ENCODE measurements around the gene NAB1.

NAB1 gene

GRCh38 chr2:190641469-190641868 is 7.4 kb upstream of the NAB1 start:
- Histone ChIP-seq H3K9ac (ENCODE audit: low read depth, low read length) (no peak overlapping the region), H3K9me3 (ENCODE audit: insufficient read depth, low read depth, low read length) (no peaks in the 10 kb centered on the region), H3K4me1 (ENCODE audit: insufficient read depth, low read length) (peaks cover 9% of the 10 kb centered on the region; the same call in 1 of the 2 replicates), H3K27ac (ENCODE audit: low read length) (no peak overlapping the region), H3K27me3 (ENCODE audit: insufficient read depth, low read length) (no peaks in the 10 kb centered on the region), H3K4me3 (ENCODE audit: low read length) (no peak overlapping the region), H3K36me3 (ENCODE audit: insufficient read depth, low read depth, low read length) (no peaks in the 10 kb centered on the region)

GRCh38 chr2:190646780-190647522 is 1.9 kb upstream of the NAB1 start:
- H3K9ac ChIP-seq (ENCODE audit: low read depth, low read length), result no peak overlapping the region
- H3K9me3 ChIP-seq (ENCODE audit: insufficient read depth, low read depth, low read length), result no peaks in the 10 kb centered on the region
- peaks cover 33% of the 10 kb centered on the region for H3K27me3 ChIP-seq (ENCODE audit: insufficient read depth, low read length)
- peaks cover 6% of the 10 kb centered on the region; the same call in 1 of the 2 replicates for H3K4me1 ChIP-seq (ENCODE audit: insufficient read depth, low read length)
- no peak overlapping the region for H3K4me3 ChIP-seq (ENCODE audit: low read length)
- H3K27ac ChIP-seq (ENCODE audit: low read length), result no peak overlapping the region
- H3K36me3 ChIP-seq (ENCODE audit: insufficient read depth, low read depth, low read length), result no peaks in the 10 kb centered on the region

DNA sequence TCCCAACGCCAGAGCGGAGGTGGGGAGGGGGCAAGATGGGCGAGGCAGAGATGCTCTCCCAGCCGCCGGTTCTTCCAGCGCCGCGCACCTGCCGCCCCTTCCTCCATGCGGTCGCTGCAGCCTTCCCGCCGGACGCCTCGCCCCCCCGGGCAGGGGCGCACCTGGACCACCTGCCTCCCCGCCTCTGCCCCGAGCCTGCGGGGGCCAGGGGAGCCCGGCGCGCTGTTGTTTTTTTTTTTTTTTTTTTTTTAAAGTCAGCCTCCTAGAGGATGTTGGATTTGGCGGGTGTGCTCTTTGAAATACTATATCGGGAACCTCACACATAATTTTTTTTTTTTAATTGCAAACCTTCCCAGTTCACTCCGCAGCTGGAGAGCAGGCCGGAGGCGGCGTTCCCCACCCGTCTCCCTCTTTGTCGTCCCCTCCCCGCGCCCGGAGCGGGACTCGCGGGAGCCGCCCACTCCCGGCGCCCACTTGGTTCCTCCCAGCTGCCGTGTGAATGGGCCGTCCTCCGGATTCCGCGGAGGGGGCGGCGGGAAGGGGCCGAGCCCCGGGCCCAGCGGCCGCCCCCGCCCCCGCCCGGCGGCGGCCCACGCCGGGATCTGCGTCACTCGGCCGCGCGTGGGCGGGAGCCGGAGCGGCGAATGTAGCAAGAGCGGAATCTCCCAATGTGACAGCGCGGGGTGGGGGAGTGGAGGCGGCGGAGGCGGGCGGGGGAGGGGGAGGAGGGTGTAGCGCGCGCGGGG is 421 bp upstream of the NAB1 start:
- H3K36me3 ChIP-seq (ENCODE audit: insufficient read depth, low read depth, low read length), result no peaks in the 10 kb centered on the region
- H3K27ac ChIP-seq (ENCODE audit: low read length), result no peak overlapping the region
- no peaks in the 10 kb centered on the region for H3K9me3 ChIP-seq (ENCODE audit: insufficient read depth, low read depth, low read length)
- peak overlapping the region; percentile 78 for H3K4me3 ChIP-seq (ENCODE audit: low read length)
- H3K27me3 ChIP-seq (ENCODE audit: insufficient read depth, low read length), result peaks cover 33% of the 10 kb centered on the region
- peaks cover 6% of the 10 kb centered on the region; the same call in 1 of the 2 replicates for H3K4me1 ChIP-seq (ENCODE audit: insufficient read depth, low read length)
- peak overlapping the region; percentile 50; the same call in 1 of the 2 replicates for H3K9ac ChIP-seq (ENCODE audit: low read depth, low read length)

DNA sequence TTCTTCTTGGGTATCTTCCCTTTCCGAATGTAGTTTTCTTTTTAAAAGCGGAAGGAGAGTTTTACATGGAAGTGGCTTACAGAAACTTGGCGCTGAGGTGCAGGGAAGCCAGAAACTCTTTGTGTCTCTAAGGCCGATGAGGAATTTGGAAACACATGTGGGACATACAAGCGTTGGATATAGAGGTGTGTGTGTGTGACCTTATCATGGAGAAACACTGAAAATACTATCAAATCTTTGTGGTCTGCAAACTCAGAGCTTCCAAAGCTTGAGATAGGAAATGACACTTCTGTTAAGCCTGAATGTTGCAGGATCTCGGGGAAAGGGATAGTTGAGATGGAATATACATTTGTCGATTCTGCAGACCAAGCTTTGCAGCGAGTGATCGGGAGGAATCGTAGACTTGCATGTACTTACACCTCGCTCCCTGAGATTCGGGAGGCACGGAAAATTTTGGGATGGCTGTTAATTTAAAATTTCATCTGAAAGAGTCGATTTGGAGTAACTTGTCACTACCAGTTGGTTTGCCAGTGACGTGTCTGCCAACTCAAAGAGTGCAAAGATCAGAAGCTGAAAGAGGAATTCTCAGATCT is 1.0 kb downstream of the NAB1 start:
- peaks cover 6% of the 10 kb centered on the region; the same call in 1 of the 2 replicates for H3K4me1 ChIP-seq (ENCODE audit: insufficient read depth, low read length)

DNA sequence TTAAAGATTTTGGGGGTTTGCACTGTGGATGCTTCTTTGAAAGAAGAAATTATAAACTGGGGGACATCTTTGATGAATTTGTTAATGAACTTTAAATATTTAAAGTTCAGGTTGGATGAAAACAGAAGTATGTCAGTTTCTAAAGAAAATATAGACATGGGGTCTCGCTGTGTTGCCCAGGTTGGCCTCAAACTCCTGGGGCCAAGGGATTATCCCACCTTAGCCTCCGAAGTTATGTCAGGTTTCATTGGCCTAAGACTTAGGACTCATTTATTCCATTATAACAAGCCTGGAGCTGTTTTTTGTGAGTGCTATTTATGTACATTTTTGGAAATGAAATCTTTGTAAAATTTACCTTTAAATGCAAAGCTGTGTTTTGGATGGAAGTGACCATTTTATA is 2.5 kb downstream of the NAB1 start:
- Histone ChIP-seq H3K4me1 (ENCODE audit: insufficient read depth, low read length) (peaks cover 8% of the 10 kb centered on the region; the same call in 1 of the 2 replicates), H3K9ac (ENCODE audit: low read depth, low read length) (no peak overlapping the region), H3K4me3 (ENCODE audit: low read length) (no peak overlapping the region), H3K36me3 (ENCODE audit: insufficient read depth, low read depth, low read length) (no peaks in the 10 kb centered on the region), H3K9me3 (ENCODE audit: insufficient read depth, low read depth, low read length) (no peaks in the 10 kb centered on the region), H3K27me3 (ENCODE audit: insufficient read depth, low read length) (peaks cover 33% of the 10 kb centered on the region), H3K27ac (ENCODE audit: low read length) (no peak overlapping the region)

More for the DNA sequence above, 1.0 kb downstream of the NAB1 start:
- Histone ChIP-seq H3K27ac (ENCODE audit: low read length) (no peak overlapping the region), H3K36me3 (ENCODE audit: insufficient read depth, low read depth, low read length) (no peaks in the 10 kb centered on the region), H3K9me3 (ENCODE audit: insufficient read depth, low read depth, low read length) (no peaks in the 10 kb centered on the region), H3K27me3 (ENCODE audit: insufficient read depth, low read length) (peaks cover 33% of the 10 kb centered on the region), H3K9ac (ENCODE audit: low read depth, low read length) (peak overlapping the region; percentile 65; the same call in 1 of the 2 replicates), H3K4me3 (ENCODE audit: low read length) (peak overlapping the region; percentile 90)

GRCh38 chr2:190653231-190653630 is 4.3 kb downstream of the NAB1 start:
- H3K9me3 ChIP-seq (ENCODE audit: insufficient read depth, low read depth, low read length), result no peaks in the 10 kb centered on the region
- no peaks in the 10 kb centered on the region for H3K36me3 ChIP-seq (ENCODE audit: insufficient read depth, low read depth, low read length)
- H3K9ac ChIP-seq (ENCODE audit: low read depth, low read length), result no peak overlapping the region
- no peak overlapping the region for H3K4me3 ChIP-seq (ENCODE audit: low read length)
- H3K27ac ChIP-seq (ENCODE audit: low read length), result no peak overlapping the region
- peaks cover 17% of the 10 kb centered on the region for H3K27me3 ChIP-seq (ENCODE audit: insufficient read depth, low read length)
- peaks cover 17% of the 10 kb centered on the region; the same call in 1 of the 2 replicates for H3K4me1 ChIP-seq (ENCODE audit: insufficient read depth, low read length)

- H3K4me1 ChIP-seq (ENCODE audit: insufficient read depth, low read length), result peaks cover 17% of the 10 kb centered on the region; the same call in 1 of the 2 replicates
- no peak overlapping the region for H3K27ac ChIP-seq (ENCODE audit: low read length)
- no peak overlapping the region for H3K9ac ChIP-seq (ENCODE audit: low read depth, low read length)
- H3K36me3 ChIP-seq (ENCODE audit: insufficient read depth, low read depth, low read length), result no peaks in the 10 kb centered on the region
- no peaks in the 10 kb centered on the region for H3K9me3 ChIP-seq (ENCODE audit: insufficient read depth, low read depth, low read length)
- H3K27me3 ChIP-seq (ENCODE audit: insufficient read depth, low read length), result peaks cover 17% of the 10 kb centered on the region
- no peak overlapping the region for H3K4me3 ChIP-seq (ENCODE audit: low read length)
Measured at GRCh38 chr2:190653931-190654330, 5.0 kb downstream of the NAB1 start.

DNA sequence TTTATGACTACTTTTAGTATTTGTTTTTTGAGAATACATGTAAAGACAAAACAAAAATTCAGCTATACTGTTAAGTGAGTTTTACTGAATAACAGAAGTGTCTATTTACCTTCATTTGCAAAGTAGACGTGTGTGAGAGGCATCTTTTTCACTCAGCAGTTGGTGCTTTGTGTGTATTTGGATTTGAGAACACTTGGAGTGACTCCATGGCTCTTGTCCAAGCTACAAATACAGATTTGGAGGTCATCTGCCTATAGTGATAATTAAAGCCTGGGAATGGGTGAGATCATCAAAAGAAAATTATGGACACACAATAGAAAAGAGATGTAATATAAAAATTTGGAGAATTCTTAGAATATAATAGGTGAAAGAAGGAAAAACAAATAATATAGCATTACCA is 6.2 kb downstream of the NAB1 start:
- no peak overlapping the region for H3K4me3 ChIP-seq (ENCODE audit: low read length)
- H3K4me1 ChIP-seq (ENCODE audit: insufficient read depth, low read length), result peaks cover 17% of the 10 kb centered on the region; the same call in 1 of the 2 replicates
- H3K27me3 ChIP-seq (ENCODE audit: insufficient read depth, low read length), result peaks cover 11% of the 10 kb centered on the region
- no peak overlapping the region for H3K27ac ChIP-seq (ENCODE audit: low read length)
- no peaks in the 10 kb centered on the region for H3K9me3 ChIP-seq (ENCODE audit: insufficient read depth, low read depth, low read length)
- no peaks in the 10 kb centered on the region; the same call in 1 of the 2 replicates for H3K36me3 ChIP-seq (ENCODE audit: insufficient read depth, low read depth, low read length)
- no peak overlapping the region for H3K9ac ChIP-seq (ENCODE audit: low read depth, low read length)

DNA sequence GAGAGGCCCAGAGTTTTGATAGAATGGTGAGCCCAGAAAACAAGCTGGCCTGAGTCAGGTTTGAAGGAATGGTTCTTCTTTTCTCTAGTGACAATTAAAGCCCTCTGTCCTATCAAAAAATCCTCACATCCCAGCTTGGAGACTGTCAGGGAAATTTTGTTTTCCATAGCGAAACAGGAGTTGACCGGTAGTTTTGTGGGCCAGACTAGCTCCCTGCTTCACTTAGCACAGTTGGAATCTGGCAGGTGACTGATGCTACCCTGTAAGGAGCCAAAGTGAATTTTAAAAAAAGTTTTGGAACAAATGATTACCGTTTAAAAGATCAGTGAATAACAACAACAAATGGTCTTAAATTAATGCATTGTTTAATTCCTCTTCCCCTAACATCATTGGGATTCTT is 6.7 kb downstream of the NAB1 start:
- H3K4me1 ChIP-seq (ENCODE audit: insufficient read depth, low read length), result peaks cover 15% of the 10 kb centered on the region; the same call in 1 of the 2 replicates

GRCh38 chr2:190656301-190656700 is 7.4 kb downstream of the NAB1 start:
- Histone ChIP-seq H3K4me3 (ENCODE audit: low read length) (no peak overlapping the region), H3K9ac (ENCODE audit: low read depth, low read length) (no peak overlapping the region), H3K4me1 (ENCODE audit: insufficient read depth, low read length) (peaks cover 12% of the 10 kb centered on the region; the same call in 1 of the 2 replicates), H3K27ac (ENCODE audit: low read length) (no peak overlapping the region), H3K9me3 (ENCODE audit: insufficient read depth, low read depth, low read length) (no peaks in the 10 kb centered on the region), H3K36me3 (ENCODE audit: insufficient read depth, low read depth, low read length) (no peaks in the 10 kb centered on the region; the same call in 1 of the 2 replicates), H3K27me3 (ENCODE audit: insufficient read depth, low read length) (no peaks in the 10 kb centered on the region; the same call in 1 of the 2 replicates)

More for the DNA sequence above, 6.7 kb downstream of the NAB1 start:
- Histone ChIP-seq H3K9ac (ENCODE audit: low read depth, low read length) (no peak overlapping the region), H3K27ac (ENCODE audit: low read length) (no peak overlapping the region), H3K9me3 (ENCODE audit: insufficient read depth, low read depth, low read length) (no peaks in the 10 kb centered on the region), H3K4me3 (ENCODE audit: low read length) (no peak overlapping the region), H3K36me3 (ENCODE audit: insufficient read depth, low read depth, low read length) (no peaks in the 10 kb centered on the region; the same call in 1 of the 2 replicates), H3K27me3 (ENCODE audit: insufficient read depth, low read length) (peaks cover 6% of the 10 kb centered on the region)

- Histone ChIP-seq H3K36me3 (ENCODE audit: insufficient read depth, low read depth, low read length) (no peaks in the 10 kb centered on the region; the same call in 1 of the 2 replicates), H3K27ac (ENCODE audit: low read length) (no peak overlapping the region), H3K4me3 (ENCODE audit: low read length) (no peak overlapping the region), H3K27me3 (ENCODE audit: insufficient read depth, low read length) (no peaks in the 10 kb centered on the region), H3K4me1 (ENCODE audit: insufficient read depth, low read length) (peaks cover 12% of the 10 kb centered on the region; the same call in 1 of the 2 replicates), H3K9ac (ENCODE audit: low read depth, low read length) (no peak overlapping the region), H3K9me3 (ENCODE audit: insufficient read depth, low read depth, low read length) (no peaks in the 10 kb centered on the region)
Measured at GRCh38 chr2:190657474-190658255, 8.8 kb downstream of the NAB1 start.
